IMR-90 (cell line): ENCODE data around the gene FUT8. TPM values are rescaled to one million over a fixed set of nuclear protein-coding genes. Genes with fewer than 3 reads are reported as not detected.

Source experiments
- ATAC-seq: fragments of 200-7000 bp; cut with Tn5 transposase; 2 replicates; pipeline ENCODE4 v1.9.1; 2020; ENCODE audit warnings: low read depth, mild to moderate bottlenecking, moderate library complexity
- BruUV-seq: library from RNA; stranded (reverse); fragments of 400-500 nt; replicated peaks from 2 replicates; lab custom pipeline; 2021; lab: Mats Ljungman, UMichigan
- CTCF ChIA-PET: fragments of 300-600 bp; formaldehyde crosslinking; extraction: SDS; loops from one replicate; lab custom pipeline; 2021; ENCODE audit warnings: antibody characterized with exemption; lab: Yijun Ruan, JAX
- POLR2A ChIA-PET: fragments of 300-600 bp; sonication (Branson Sonifier 250); formaldehyde crosslinking; loops from one replicate; lab custom pipeline; 2022; ENCODE audit warnings: antibody characterized with exemption; ENCODE audit not compliant: unreplicated experiment; lab: Charles Lee
- DNase-seq: peaks from one replicate; pipeline ENCODE4 v3.0.0; 2013
- H2AFZ ChIP-seq: replicated peaks from 2 replicates; pipeline ENCODE3; 2013; ENCODE audit warnings: low read length, mild to moderate bottlenecking; ENCODE audit not compliant: poor library complexity
- H2AK5ac ChIP-seq: 2 replicates; pipeline ENCODE4 v1.6.1; 2013; ENCODE audit warnings: low read depth, low read length, inconsistent platforms
- H2AK9ac ChIP-seq: replicated peaks from 2 replicates; pipeline ENCODE3; 2013; ENCODE audit warnings: mild to moderate bottlenecking, low read depth, low read length, moderate library complexity; ENCODE audit not compliant: poor library complexity
- H2BK120ac ChIP-seq: 2 replicates; pipeline ENCODE4 v1.6.1; 2013; ENCODE audit warnings: low read depth, low read length, inconsistent platforms
- H2BK15ac ChIP-seq: 3 replicates; pipeline ENCODE4 v1.6.1; 2013; ENCODE audit warnings: low read depth, low read length, inconsistent platforms
- H2BK20ac ChIP-seq: 2 replicates; pipeline ENCODE4 v1.6.1; 2013; ENCODE audit warnings: low read depth, mild to moderate bottlenecking, inconsistent platforms, low read length, moderate library complexity
- H2BK5ac ChIP-seq: 2 replicates; pipeline ENCODE4 v1.6.1; 2013; ENCODE audit warnings: mild to moderate bottlenecking, low read depth, low read length, inconsistent platforms; ENCODE audit not compliant: poor library complexity, severe bottlenecking
- H3K14ac ChIP-seq: replicated peaks from 2 replicates; pipeline ENCODE4 v1.6.1; 2013; ENCODE audit warnings: low read depth, low read length, inconsistent platforms
- H3K18ac ChIP-seq: 2 replicates; pipeline ENCODE4 v1.6.1; 2013; ENCODE audit warnings: low read depth, low read length, control low read depth
- H3K23ac ChIP-seq: 2 replicates; pipeline ENCODE4 v1.6.1; 2013; ENCODE audit warnings: low read depth, low read length, inconsistent platforms
- H3K27ac ChIP-seq: 2 replicates; pipeline ENCODE4 v1.5.1; 2013; ENCODE audit warnings: mild to moderate bottlenecking, control low read depth, low read length; ENCODE audit not compliant: insufficient read depth
- H3K27me3 ChIP-seq: 2 replicates; pipeline ENCODE4 v1.6.1; 2013; ENCODE audit warnings: low read length; ENCODE audit not compliant: control insufficient read depth, insufficient read depth
- H3K36me3 ChIP-seq: 2 replicates; pipeline ENCODE4 v1.6.1; 2013; ENCODE audit warnings: low read length, mixed read lengths; ENCODE audit not compliant: control insufficient read depth, insufficient read depth
- H3K4ac ChIP-seq: 2 replicates; pipeline ENCODE4 v1.6.1; 2013; ENCODE audit warnings: low read depth, low read length, inconsistent platforms
- H3K4me1 ChIP-seq: 2 replicates; pipeline ENCODE4 v1.6.1; 2013; ENCODE audit warnings: low read length, mixed read lengths; ENCODE audit not compliant: control insufficient read depth, insufficient read depth
- H3K4me2 ChIP-seq: 2 replicates; pipeline ENCODE4 v1.6.1; 2013; ENCODE audit warnings: low read depth, mild to moderate bottlenecking, control low read depth, low read length, moderate library complexity
- H3K4me3 ChIP-seq: 2 replicates; pipeline ENCODE4 v1.5.1; 2013; ENCODE audit warnings: low read depth, mild to moderate bottlenecking, control low read depth, low read length, moderate library complexity; ENCODE audit not compliant: insufficient read depth
- H3K56ac ChIP-seq: 2 replicates; pipeline ENCODE4 v1.6.1; 2013; ENCODE audit warnings: low read length, inconsistent platforms; ENCODE audit not compliant: insufficient read depth; ENCODE audit errors: extremely low read depth
- H3K79me1 ChIP-seq, 2 experiments: 2 replicates each; pipeline ENCODE4 v1.6.1; 2013; ENCODE audit warnings: low read length in 2 of 2, inconsistent platforms in 1 of 2, low read depth in 1 of 2
- H3K9ac ChIP-seq: 2 replicates; pipeline ENCODE4 v1.6.1; 2013; ENCODE audit warnings: low read depth, low read length, control low read depth
- H3K9me1 ChIP-seq: 2 replicates; pipeline ENCODE4 v1.6.1; 2013; ENCODE audit warnings: low read length, inconsistent platforms; ENCODE audit not compliant: insufficient read depth
- H3K9me3 ChIP-seq: 2 replicates; pipeline ENCODE4 v1.6.1; 2013; ENCODE audit warnings: low read length; ENCODE audit not compliant: control insufficient read depth, insufficient read depth
- H4K20me1 ChIP-seq: 2 replicates; pipeline ENCODE4 v1.6.1; 2013; ENCODE audit warnings: low read length, inconsistent platforms; ENCODE audit not compliant: insufficient read depth
- H4K5ac ChIP-seq: 2 replicates; pipeline ENCODE4 v1.6.1; 2013; ENCODE audit warnings: mild to moderate bottlenecking, low read depth, low read length, control low read depth
- H4K8ac ChIP-seq, 2 experiments: 2 replicates each; pipeline ENCODE4 v1.6.1; 2013; ENCODE audit warnings: low read depth in 2 of 2, low read length in 2 of 2, control low read depth in 1 of 2, inconsistent platforms in 1 of 2
- H4K91ac ChIP-seq: 2 replicates; pipeline ENCODE4 v1.6.1; 2013; ENCODE audit warnings: low read depth, low read length, inconsistent platforms; ENCODE audit not compliant: insufficient read depth
- CHD1 ChIP-seq: IDR thresholded peaks from 2 replicates; pipeline ENCODE4 v1.6.1; 2012; ENCODE audit warnings: low read depth, low read length, improper control_type of control experiment
- SMC3 ChIP-seq: fragments of 150-350 bp; IDR thresholded peaks from 2 replicates; pipeline ENCODE4 v1.6.1; 2016; ENCODE audit warnings: low read depth, mild to moderate bottlenecking, antibody characterized with exemption, low read length, moderate library complexity
- WGBS, 2 experiments: methylation state at CpG; one replicate each; pipeline versions ENCODE4 v1.1.5 to v1.1.7; 2013; ENCODE audit warnings: missing lambda C conversion rate in 2 of 2; ENCODE audit not compliant: insufficient read length in 1 of 2; ENCODE audit errors: extremely low coverage in 2 of 2; 5-methylcytosine and 5-hydroxymethylcytosine counted together
- dilution Hi-C: fragments of 300-500 bp; cut with HindIII; formaldehyde crosslinking; loops from one replicate; pipeline ENCODE4 v1.14.3; 2018; ENCODE audit warnings: low sequenced_read_pairs; ENCODE audit not compliant: unreplicated experiment
- in situ Hi-C: fragments of 300-500 bp; cut with MboI; formaldehyde crosslinking; loops from 3 replicates; pipeline ENCODE4 v1.14.3; 2019; ENCODE audit warnings: low sequenced_read_pairs, inconsistent platforms, mixed read lengths
- intact Hi-C: fragments of 100-400 bp; cut with micrococcal nuclease; formaldehyde crosslinking; loops from 2 replicates; pipeline ENCODE4 v1.10.0; 2022
- polyA plus RNA-seq, 3 experiments: library from polyadenylated mRNA; depleted of rRNA; stranded (reverse); fragments of >200 nt; gene quantifications; 2 replicates each; pipeline ENCODE4 v1.2.3, GENCODE V29; 2012; ENCODE audit warnings: low replicate concordance in 1 of 3
- total RNA-seq: library from RNA; depleted of rRNA; stranded (reverse); fragments of >200 nt; gene quantifications from 2 replicates; pipeline ENCODE4 v1.2.3, GENCODE V29; 2012

The FUT8 gene
- total and polyA plus RNA-seq, 2 of the 4 experiments (the other 2 are of a cell fraction): 15.6 to 72.9 TPM

GRCh38 chr14:65618996-65619395 is 206.5 kb downstream of the FUT8 start:
- Histone ChIP-seq H3K4me3 (no peak overlapping the region), H2AFZ (no peak overlapping the region), H4K91ac (no peak overlapping the region), H3K18ac (no peak overlapping the region), H3K9me1 (no peaks in the 10 kb centered on the region), H3K4ac (no peak overlapping the region), H2BK5ac (no peak overlapping the region), H2AK9ac (no peak overlapping the region), H2AK5ac (no peak overlapping the region), H3K79me1 (peaks cover 0 to 3% of the 10 kb centered on the region in 2 experiments; a peak in 1 of 4 replicates), H3K14ac (no peak overlapping the region), H3K36me3 (no peaks in the 10 kb centered on the region; the same call in 1 of the 2 replicates), H3K27me3 (no peaks in the 10 kb centered on the region), H3K4me2 (no peak overlapping the region), H4K5ac (no peak overlapping the region), H2BK120ac (no peak overlapping the region), H3K23ac (no peak overlapping the region), H2BK20ac (no peak overlapping the region), H3K56ac (no peak overlapping the region), H3K9me3 (no peaks in the 10 kb centered on the region), H3K27ac (no peak overlapping the region), H3K9ac (no peak overlapping the region), H4K8ac (no peak overlapping the region), H3K4me1 (no peaks in the 10 kb centered on the region), H2BK15ac (no peak overlapping the region), H4K20me1 (no peaks in the 10 kb centered on the region)
- in situ Hi-C loops: loop anchor here (25.0 kb wide), 1 partner anchor 457 kb away; no protein-coding TSS in a partner anchor
- CTCF ChIA-PET: no interaction called here
- no peak for DNase-seq
- no peak for ATAC-seq
- dilution Hi-C loops: no loop called here
- BruUV-seq: no TSS peak
- POLR2A ChIA-PET: no interaction called here
- WGBS, 2 experiments: no CpG with 5 or more reads among the region's 3 CpGs
- no peak for TF ChIP-seq SMC3
- no peak for TF ChIP-seq CHD1
- intact Hi-C loops: no loop called here
